Umbilical cord (tissue), 2 donors: ENCODE results near the gene HLA-DOA. TPM values are rescaled to one million over a fixed set of nuclear protein-coding genes. Genes with fewer than 3 reads are reported as not detected.
A peak's percentile ranks its signal among the peaks of the same experiment; 100 is the strongest.

Source experiments
- DNase-seq: peaks from one replicate; pipeline ENCODE4 v3.0.0-alpha.2; 2015; ENCODE audit warnings: low spot score
- total RNA-seq: library from RNA; depleted of rRNA; stranded (reverse); fragments of >200 nt; gene quantifications from one replicate; pipeline ENCODE4 v1.2.3, GENCODE V29; 2014; ENCODE audit warnings: low replicate concordance; ENCODE audit not compliant: insufficient read depth

The HLA-DOA gene
- 0.72 TPM for total RNA-seq

DNA sequence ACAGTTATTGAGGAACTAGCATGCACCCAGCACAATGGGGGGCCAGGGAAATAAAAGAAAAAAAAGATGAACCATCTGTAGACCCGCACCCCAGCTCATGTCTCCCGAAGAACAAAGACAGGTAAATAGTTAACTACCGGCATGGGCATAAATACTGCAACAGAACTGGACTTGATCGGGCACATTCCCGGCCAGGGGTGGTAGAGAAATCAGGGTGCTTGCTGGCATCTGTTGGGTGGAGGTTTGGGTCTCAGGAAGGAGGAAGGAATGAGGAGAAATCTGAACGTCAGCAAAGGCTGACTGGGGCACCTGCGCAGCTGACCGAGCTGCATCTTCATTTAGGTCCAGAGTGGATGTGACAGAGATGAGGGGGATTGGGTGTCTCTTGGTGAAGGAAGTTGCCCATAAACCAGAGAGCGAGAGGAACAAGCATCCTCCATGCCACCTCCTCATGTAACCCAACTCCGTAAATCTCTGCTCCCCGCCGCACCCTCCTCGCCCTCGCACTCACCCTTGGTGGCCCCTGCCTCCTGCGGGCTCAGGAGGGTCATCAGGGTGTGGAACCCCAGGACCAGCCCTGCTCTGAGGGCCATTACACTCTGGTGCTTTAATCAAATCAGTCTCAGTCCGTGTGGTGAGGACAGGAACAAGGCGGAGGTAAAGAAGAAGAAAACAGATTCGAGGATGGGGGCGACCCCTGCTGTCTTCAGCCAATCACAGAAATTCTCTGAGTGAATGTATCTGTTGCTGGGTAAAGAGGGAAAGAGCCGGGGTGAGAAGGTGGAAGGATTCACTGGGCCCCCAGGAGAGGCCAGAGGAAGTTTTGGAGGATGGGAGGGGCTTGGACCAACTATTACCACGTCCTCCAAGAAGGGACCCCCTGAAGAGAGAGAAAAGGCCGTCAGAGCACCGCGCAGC is at the start of gene HLA-DOA:
HLA-DOA (minus strand) TSS at position 648 of the 918 bp plus-strand sequence.
- peak; percentile 49 for DNase-seq

DNA sequence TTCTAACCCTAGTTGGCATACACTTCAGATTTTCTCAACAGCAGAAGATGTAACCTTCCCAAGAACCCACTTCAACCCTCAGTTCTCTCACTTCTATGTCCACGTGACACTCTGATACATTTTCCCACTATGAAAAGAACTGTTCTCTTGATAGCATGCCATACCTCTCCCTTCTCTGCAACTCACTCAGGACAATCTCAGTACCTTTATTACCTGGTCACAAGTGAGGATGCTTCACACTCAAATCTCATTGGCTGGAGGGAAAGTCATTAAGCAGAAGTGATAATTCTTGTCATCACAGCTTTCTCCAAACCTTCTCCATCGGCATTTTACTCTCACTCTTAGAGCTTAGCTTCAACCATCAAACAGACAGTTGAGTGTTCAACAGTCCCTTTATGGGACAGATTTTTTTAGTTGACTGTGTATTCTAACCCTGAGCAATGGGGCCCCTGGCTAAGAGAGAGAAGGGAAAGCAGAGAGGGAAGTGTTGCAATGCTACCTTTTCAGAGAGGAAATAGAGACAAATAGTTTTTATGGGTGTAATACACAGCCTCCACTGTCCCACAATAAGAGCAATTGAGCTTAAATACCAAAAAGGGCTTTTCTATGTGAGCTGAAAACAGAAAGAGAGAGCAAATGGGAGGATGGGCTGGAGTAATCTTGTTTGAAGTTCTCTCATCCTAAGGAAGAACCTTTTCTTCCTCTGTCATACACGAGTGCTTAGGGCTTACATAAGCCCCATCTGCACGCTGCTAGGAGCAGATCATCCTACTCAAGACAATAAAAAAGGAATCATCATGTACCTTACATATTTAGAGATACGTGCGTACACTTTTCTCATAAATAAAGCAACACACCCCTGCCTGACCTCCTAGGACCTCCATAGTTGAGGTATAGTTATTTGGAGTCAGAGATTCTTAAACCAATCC is 48.1 kb upstream of the HLA-DOA start:
- DNase-seq, result no peak

DNA sequence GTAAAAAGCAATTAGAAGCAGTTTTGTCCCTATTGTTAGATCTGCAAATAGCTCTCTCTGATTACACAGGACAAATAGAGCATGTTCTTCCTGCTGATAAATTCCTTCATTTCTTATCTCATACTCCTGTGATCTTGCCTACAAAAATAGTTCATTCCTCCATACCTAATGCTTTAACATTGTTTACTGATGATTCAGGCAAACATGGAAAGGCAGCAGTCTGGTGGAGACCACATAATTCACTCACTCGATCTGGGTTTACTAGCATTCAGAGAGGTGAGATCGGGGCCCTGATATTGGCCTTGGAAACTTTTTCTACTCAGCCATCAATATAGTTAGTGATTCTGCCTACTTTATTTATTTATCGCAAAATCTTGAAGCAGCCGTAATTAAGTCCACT is 43.8 kb upstream of the HLA-DOA start:
- DNase-seq, result no peak

DNA sequence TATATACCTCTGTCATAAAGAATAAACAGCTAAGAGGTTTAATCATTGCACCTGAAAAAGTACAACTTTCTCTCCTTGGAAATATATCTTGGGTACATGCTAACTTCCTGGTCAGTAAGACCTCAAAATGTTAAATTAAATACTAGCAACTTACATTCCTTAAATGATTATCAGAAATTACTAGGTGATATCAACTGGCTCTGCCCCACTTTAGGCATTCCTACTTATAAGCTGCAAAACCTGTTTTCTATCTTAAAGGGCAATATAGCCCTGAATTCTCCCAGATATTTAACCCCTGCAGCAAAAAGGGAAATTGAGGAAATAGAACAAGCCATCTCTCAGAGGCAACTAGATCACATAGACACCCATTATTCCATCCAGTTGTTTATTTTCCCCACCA is 43.2 kb upstream of the HLA-DOA start:
- DNase-seq, result no peak

DNA sequence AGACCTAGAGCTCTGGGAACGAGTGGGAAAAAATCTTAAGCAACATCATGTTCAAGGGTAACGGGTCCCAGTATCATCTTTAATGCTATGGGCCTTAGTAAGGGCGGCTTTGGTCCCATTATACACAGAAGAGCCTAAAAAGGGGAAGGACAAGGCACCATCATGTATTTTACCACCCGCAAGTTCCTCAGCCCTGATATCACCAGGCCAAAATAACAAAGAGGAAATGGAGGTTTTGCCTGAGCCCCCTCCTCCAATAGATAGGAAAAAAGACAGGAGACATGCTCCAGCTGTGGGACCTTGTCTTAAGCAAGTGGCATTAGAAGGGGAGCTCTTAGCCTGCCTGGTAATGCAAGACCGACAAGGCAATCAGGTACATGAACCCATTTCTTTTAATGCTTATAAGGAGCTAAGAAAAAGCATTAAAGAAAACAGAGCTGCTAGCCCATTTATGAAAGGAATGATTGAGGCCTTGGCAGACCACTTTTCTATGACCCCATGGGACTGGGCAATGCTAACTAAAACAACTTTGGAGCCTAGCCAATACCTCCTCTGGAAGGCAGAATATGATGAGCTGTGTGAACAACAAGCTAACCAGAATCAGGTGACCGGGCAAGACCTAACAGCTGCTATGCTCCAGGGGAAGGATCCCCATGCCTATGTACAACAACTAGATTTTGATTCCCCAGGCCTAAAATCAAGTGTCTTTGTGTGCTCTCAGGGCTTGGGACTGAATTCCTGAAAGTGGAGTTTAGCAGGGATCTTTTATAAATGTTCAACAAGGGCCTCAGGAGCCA is 40.8 kb upstream of the HLA-DOA start:
- no peak for DNase-seq

DNA sequence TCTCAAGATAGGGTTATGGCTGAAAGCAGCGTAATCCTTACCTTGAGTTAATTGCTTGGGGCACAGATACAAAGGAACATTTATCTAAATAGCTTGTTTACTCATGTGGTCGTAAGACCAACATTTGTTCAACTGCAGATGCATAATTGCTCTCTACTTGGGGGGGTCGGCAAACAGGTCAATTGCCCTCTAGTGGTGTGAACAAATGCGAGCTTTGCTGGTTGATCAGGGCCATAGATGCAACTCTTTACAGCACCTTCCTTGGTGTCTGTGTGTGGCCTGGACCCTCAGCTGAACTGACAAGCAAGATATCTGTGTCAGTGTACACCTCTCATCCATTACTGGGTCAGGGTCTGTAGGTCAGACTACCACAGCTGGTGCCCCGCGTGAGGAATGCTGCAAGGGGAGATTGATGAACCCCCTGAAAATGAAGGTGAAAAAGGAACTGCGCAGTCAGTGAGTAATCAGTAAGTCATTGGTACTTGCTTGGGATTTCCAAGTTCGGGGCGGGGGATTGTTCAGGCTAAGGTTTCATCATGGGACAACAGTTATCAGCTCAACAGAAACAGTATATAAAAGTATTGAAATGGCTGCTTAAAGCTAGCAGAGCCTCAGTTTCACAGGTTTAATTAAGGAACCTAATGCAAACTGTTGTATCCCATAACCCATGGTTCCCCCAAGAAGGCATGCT is 40.1 kb upstream of the HLA-DOA start:
- no peak for DNase-seq

DNA sequence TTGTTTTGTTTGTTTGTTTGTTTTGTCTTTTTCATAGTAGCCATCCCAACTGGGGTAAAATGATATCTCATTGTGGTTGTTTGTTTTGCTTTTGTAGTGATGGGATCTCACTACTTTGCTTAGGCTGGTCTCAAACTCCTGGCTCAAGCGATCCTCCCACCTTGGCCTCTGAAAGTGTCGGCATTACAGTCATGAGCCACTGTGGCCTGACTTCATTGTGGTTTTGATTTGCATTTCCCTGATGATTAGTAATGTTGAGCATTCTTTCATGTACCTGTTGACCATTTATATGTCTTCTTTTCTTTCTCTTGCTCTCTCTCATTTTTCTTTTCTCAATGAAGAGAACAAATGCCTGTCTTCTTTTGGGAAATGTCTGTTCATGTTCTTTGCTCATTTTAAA is 30.8 kb upstream of the HLA-DOA start:
- no peak for DNase-seq

DNA sequence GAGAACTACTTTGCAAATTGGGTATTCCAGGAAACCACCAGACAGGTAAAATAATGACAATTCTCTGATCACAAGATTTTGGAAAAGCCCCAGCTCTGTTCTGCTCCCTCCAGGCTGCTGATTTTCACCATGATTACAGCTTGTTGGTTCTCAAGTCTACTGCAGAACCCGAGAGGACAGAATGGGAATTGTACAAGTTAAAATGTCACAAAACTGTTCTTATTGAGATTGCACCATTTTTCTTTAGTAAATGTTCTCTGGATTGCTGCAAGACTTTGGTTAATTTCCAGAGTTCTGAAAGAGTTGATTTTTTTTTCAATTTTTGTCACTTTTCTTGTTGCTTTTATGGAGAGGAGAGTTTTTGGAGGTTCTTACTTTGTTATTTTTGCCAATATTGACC is 27.1 kb upstream of the HLA-DOA start:
- no peak for DNase-seq

DNA sequence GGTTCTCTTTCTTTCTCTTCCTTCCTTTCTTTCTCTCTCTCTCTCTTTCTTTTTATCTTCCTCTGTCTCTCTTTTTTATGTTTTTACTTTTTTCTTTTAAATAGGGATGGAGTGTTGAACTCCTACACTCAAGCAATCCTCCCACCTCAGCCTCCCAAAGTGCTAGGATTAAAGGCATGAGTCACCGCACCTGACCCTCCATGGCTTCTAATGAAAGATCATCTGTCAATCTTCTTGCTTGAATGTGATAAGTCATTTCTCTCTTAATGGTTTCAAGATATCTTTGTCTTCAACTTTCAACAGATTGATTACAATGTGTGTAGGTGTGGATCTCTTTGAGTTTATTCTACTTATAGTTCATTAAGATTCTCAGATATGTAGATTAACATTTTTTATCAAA is 25.2 kb upstream of the HLA-DOA start:
- no peak for DNase-seq

DNA sequence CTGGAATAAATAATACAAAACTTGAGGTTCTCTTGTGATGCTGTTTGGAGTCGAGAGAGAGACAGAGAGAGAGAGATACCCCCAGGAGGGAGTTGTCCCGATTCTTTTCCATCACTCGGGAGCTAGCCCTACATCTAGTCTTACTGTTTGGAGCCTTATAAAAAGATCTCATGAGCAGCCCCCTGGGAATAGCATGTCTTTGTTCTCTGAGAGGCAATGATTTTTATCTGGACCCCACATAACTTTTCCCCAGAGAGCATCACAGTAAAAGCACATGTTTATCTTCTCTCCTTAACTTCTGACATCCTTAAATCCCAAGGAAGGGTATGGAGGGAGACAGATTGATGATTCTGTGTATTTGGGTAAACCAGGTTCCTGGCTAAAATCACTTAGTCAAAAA is 20.9 kb upstream of the HLA-DOA start:
- no peak for DNase-seq

DNA sequence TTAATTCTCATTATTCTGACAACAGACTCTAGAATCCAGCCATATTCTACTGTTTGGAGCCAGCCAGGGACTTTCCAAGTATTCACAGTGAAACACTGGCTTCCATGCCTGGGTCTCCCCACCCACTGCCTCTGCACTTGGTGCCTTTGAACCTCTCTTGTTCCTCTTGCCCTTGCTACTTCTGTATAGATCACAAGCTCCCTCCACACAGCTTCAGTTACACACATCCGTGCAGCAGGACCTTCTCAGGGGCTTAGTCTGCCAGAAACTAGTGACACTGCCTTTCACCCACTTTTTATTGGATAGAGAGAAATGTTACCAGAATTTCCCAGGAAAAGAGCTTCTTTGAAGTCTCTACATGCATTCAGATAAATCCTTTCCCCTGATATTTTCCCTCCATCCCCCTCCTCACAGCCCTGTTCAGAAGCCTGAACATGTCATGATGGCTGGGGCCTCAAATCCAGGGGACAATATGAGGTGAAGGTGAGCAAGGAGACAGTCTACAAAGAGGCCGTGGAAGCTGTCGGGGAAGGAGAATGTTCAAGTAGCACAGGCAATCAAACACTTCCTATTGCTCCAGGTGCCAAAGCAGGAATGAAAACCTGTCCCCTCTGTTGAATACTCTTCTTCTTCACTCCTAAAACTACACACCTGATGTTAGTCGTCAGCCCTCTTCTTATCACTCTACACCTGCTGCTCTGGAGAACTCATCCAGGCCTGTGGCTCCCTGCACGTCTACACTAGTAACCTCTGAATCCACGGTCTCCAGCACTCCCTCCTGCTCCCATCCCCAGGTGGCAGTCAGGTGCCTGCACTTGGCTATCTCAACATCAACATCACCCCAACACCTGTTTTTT is 20.2 kb upstream of the HLA-DOA start:
- DNase-seq, result peak; percentile 55

DNA sequence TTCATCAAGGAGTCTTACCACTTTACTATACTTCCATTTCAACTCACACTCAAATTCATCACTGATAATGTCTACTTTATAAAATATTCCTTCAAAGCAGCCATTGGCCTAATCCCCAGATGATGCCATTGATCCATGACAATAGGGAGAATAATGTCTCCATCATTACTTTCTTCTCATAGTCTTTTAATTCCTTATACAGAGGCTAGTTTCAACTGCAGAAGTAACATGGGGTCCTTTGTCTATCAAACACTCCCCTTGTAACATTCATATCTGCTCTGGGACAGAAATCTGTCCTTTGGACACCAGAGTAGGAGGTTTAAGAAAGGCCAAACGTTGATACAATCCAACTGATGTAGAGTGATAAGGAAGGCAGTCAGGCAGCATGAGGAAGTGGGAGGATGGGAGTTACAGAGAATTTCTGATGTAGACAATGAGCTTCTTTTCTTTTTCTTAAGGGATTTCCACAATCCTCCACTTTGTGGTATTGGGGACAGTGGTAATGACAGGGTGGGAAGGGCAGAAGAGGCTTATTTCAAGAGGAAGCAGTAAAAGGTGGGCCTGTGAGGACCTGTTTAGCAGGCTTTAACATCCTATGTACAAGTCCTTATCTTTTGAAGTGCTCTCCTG is 18.9 kb upstream of the HLA-DOA start:
- DNase-seq, result no peak

DNA sequence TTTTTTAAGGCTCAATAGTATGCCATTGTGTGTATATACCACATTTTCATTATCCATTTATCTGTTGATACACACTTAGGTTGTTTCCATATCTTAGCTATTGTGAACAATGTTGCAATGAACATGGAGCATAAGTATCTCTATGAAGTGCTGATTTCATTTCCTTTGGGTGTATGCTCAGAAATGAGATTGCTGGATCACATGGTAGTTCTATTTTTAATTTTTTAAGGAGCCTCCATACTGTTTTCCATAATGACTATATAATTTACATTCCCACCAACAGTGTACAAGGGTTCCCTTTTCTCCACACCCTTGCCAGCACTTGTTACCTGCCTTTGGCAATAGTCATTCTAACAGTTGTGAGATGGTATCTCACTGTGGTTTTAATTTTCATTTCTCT is 15.1 kb upstream of the HLA-DOA start:
- no peak for DNase-seq

DNA sequence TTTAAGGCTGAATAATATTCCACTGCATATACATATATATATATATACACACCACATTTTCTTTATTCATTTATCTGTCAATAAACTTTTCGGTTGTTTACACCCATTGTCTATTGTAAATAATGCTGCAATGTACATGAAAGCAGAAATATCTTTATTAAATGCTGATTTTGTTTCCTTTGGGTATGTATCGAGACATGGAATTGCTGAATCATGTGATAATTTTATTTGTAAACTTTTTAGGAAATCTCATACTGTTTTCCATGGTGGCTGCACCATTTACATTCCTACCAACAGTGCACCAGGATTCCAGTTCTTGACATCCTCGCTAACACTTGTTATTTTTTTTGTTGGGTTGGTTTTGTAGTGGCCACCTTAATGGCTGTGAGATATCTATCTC is 14.1 kb upstream of the HLA-DOA start:
- DNase-seq, result no peak

DNA sequence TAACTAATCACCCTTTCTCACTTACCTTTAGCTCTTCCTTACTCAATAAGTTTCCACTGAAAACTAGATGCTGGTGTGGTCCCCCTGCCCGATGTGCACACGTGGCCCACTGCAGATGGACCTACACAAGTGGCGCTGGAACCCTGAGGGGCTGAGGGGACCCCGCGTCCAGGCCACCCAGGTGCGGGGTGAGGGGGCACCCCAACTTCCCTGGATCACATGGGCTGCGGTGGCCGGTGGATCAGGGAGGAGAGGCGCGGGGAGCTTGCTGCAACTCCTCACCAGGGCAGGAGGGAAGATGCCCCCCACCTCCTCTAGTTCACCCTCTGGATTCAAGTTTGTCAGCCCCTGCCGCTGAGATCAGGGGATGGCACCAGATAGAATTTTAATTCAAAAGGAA is 12.5 kb upstream of the HLA-DOA start:
- DNase-seq, result no peak

DNA sequence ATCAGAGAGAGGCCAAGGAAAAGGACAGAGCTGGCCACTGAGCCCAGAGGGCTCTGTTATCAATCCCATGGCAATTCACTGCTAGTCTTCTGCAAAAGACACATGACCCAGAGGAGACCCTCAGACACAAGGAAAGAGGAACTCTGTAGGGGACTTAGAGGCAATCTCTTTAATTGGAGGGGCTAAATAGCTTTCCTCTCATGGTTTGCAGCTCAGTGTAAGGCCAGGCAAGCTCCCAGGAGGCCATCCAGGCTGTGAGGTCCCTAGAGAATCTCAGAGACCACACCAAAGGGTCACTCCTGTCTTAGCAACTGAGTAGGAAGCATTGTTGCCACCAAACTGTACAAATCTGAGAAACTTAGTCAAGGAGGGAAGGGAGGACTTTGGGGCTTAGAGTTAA is 10.0 kb upstream of the HLA-DOA start:
- DNase-seq, result no peak

DNA sequence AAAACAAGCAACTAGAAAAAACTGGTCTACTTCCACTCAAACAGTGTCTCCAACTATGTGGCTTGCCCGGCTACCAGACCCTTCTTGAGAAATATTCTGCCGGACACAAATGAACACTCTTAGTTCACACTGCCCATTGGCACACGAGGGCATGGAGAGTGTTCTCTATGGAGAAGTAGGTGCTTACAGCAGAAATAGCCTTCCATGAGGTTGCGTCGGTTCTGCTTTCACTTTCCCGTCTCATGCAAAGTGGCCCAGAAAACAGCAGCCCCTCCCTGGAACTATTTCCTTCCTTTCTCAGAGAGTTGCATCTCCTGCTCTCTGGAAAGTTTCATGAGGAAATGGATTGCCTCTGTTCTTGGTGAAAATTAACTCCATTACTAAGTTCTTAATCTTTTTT is 9.5 kb upstream of the HLA-DOA start:
- peak; percentile 62 for DNase-seq

DNA sequence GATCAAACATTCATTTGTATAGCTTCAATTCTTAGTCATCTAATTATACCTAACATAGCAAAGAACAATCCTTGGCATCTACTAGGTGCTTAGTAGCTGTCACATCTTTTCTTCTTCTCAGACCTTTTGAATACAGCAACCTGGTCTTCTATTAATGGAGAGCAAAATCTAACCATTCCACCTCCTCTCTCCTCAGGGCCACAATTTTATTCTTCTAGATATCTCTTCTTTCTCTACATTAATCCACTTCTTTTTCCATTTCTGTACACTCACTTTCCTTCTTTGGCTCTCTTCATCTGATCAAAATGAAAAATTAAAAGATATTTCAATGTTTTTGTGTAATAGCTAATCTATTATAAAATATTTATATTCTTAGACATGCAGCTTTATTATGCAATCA is 9.0 kb upstream of the HLA-DOA start:
- DNase-seq, result no peak

DNA sequence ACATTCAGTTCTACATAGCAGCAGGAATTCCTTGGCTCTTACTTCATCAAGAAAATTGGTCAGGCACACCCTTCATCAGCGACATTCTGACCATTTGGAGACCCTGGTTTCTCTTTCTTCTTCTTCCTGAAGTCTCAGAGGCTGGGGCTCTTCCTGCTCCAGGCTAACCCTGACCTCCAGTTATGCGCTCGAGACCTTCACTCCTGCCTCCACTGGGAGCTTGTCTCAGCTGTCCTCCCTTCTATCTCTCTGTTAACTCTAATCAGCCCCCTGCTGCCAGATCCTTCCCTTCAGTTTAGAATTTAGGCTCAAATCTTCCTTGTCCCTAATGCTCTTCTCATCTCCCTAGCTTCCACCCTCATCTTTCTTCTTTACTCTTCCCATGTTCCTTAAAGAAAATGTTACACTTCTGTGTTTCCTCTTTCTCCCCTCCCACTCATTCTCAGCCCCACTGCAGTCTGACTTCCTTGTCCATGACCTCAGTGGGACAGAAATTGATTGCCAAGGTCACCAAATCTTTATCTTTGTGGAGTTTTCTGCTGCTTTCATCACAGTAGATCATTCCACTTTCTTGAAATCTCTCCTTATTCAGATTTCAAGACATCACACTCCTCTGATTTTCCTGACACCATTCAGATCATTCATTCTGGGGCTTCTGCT is 8.4 kb upstream of the HLA-DOA start:
- DNase-seq, result no peak
